ENCODE measurements around the gene CHML.

The CHML gene

GRCh38 chr1:241615043-241615974 lies 24.9 kb downstream of the CHML start:
- no peak for FAIRE-seq

GRCh38 chr1:241614572-241614971 lies 25.6 kb downstream of the CHML start:
- FAIRE-seq = no peak

- FAIRE-seq = no peak
These were observed 26.0 kb downstream of the CHML start for GRCh38 chr1:241614144-241614543.

- FAIRE-seq = no peak
These were observed 27.4 kb downstream of the CHML start for GRCh38 chr1:241612533-241613477.

- no peak for FAIRE-seq
These were observed 28.4 kb downstream of the CHML start for GRCh38 chr1:241611736-241612135.

GRCh38 chr1:241611063-241611462 lies 29.1 kb downstream of the CHML start:
- no peak for FAIRE-seq

- FAIRE-seq = no peak
These were observed 29.9 kb downstream of the CHML start for GRCh38 chr1:241610056-241610815.

GRCh38 chr1:241608379-241609033 lies 31.7 kb downstream of the CHML start:
- no peak for FAIRE-seq

GRCh38 chr1:241607497-241607896 lies 32.7 kb downstream of the CHML start:
- no peak for FAIRE-seq

- no peak for FAIRE-seq
These were observed 33.6 kb downstream of the CHML start for GRCh38 chr1:241606544-241606943.

GRCh38 chr1:241605146-241605805 lies 34.9 kb downstream of the CHML start:
- FAIRE-seq = no peak

GRCh38 chr1:241603731-241604245 lies 36.4 kb downstream of the CHML start:
- no peak for FAIRE-seq

- FAIRE-seq = no peak
These were observed 39.7 kb downstream of the CHML start for GRCh38 chr1:241600496-241600901.

GRCh38 chr1:241598249-241598648 lies 41.9 kb downstream of the CHML start:
- FAIRE-seq = no peak

GRCh38 chr1:241596633-241597032 lies 43.5 kb downstream of the CHML start:
- FAIRE-seq = no peak

- FAIRE-seq = no peak
These were observed 47.0 kb downstream of the CHML start for GRCh38 chr1:241593186-241593585.

- no peak for FAIRE-seq
These were observed 47.8 kb downstream of the CHML start for GRCh38 chr1:241592273-241592958.

GRCh38 chr1:241591736-241592135 lies 48.4 kb downstream of the CHML start:
- no peak for FAIRE-seq

GRCh38 chr1:241591317-241591716 lies 48.9 kb downstream of the CHML start:
- no peak for FAIRE-seq

GRCh38 chr1:241590719-241591118 lies 49.5 kb downstream of the CHML start:
- no peak for FAIRE-seq

Measured in colon (tissue), 2 donors.